Motor neuron (in vitro differentiated cells): ENCODE measurements around the gene ZNF236. TPM values are rescaled to one million over a fixed set of nuclear protein-coding genes. Genes with fewer than 3 reads are reported as not detected.
A peak's percentile ranks its signal among the peaks of the same experiment; 100 is the strongest.

ENCODE experiments used
- ATAC-seq, 8 experiments: fragments of 200-7000 bp; cut with Tn5 transposase; replicated peaks in 6 of 8; 2 replicates each; pipeline ENCODE4 v1.8.0; 2021; ENCODE audit warnings: mild to moderate bottlenecking in 8 of 8, moderate library complexity in 8 of 8
- H3K27ac ChIP-seq, 2 donors: fragments of 250-450 bp; sonication (Bioruptor Pico); 2 replicates each; pipeline ENCODE4 v1.9.0; 2021; ENCODE audit warnings: antibody characterized with exemption in 2 of 2, mild to moderate bottlenecking in 2 of 2, moderate library complexity in 1 of 2
- H3K4me1 ChIP-seq, 2 donors: fragments of 250-450 bp; sonication (Bioruptor Pico); replicated peaks in 1 of 2; 2 replicates each; pipeline ENCODE4 v1.6.1; 2021; ENCODE audit warnings: antibody characterized with exemption in 2 of 2, mild to moderate bottlenecking in 2 of 2, moderate library complexity in 1 of 2
- H3K4me3 ChIP-seq, 5 donors: fragments of 250-450 bp; sonication (Bioruptor Pico); 2 replicates each; pipeline ENCODE4 v1.9.0; 2021; ENCODE audit warnings: antibody characterized with exemption in 5 of 5, mild to moderate bottlenecking in 5 of 5, moderate library complexity in 4 of 5
- WGBS, 10 experiments: fragments of 450-650 bp; shearing (Covaris generic); methylation state at CpG; one replicate each; pipeline ENCODE4 v1.0.0; 2022; 5-methylcytosine and 5-hydroxymethylcytosine counted together
- in situ Hi-C, 9 experiments: fragments of 400-800 bp; cut with MboI; loops; one replicate each; pipeline ENCODE4 v1.15.0; 2021; ENCODE audit warnings: low sequenced_read_pairs in 9 of 9, low pct_unique_long_range_greater_than_20kb in 2 of 9; ENCODE audit not compliant: unreplicated experiment in 9 of 9
- total RNA-seq, 8 experiments: library from RNA; unstranded; fragments of 300-600 nt; gene quantifications; 2 replicates each; pipeline versions ENCODE4 v1.2.3 to v1.2.4, GENCODE V29; 2022

The ZNF236 gene
- total RNA-seq, 8 experiments from 2014 or later, result 4.2 to 18.7 (median 11.0) TPM

- no peaks in the 10 kb centered on the region for H3K4me1 ChIP-seq
- 71 to 100% (median 90%) methylated on average over 1 to 6 of the region's 10 CpGs; no CpG with 5 or more reads in 5 of the 10 experiments for WGBS, 10 experiments
- no peak overlapping the region for H3K27ac ChIP-seq
- no peak for ATAC-seq
- H3K4me3 ChIP-seq, result no peak overlapping the region
- in situ Hi-C loops, result no loop called here
Observed at GRCh38 chr18:76908277-76908676, 85.9 kb downstream of the ZNF236 start.

- no peak overlapping the region for H3K4me3 ChIP-seq
- in situ Hi-C loops, result no loop called here
- no peaks in the 10 kb centered on the region for H3K4me1 ChIP-seq
- peak in 1 of 8 experiments; percentile 60 for ATAC-seq
- H3K27ac ChIP-seq, result no peak overlapping the region
- WGBS, 10 experiments, result 17 to 100% (median 100%) methylated on average over 1 to 4 of the region's 4 CpGs
Observed at GRCh38 chr18:76909439-76909838, 87.1 kb downstream of the ZNF236 start.

GRCh38 chr18:76911440-76911839, 89.1 kb downstream of the ZNF236 start:
- WGBS, 10 experiments, result 93 to 100% (median 96%) methylated on average over 1 to 7 of the region's 7 CpGs; no CpG with 5 or more reads in 2 of the 10 experiments
- no peak for ATAC-seq
- in situ Hi-C loops, result no loop called here

DNA sequence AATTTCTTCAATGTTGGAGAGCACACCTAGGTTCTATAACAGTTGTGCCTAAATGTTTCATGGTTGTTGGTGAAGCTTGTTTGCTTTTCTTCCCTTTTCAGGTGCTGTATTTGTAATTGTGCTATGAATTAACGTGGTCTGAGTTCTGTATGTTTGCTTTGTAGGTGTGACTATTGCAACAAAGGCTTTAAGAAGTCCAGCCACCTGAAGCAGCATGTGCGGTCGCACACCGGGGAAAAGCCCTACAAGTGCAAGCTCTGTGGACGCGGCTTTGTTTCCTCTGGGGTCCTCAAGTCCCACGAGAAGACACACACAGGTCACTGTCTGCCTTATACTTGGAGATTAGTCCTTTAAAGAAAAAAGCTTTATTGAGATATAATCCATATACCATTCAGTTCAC, 91.2 kb downstream of the ZNF236 start:
- H3K27ac ChIP-seq, result no peak overlapping the region
- no peak for ATAC-seq
- no peaks in the 10 kb centered on the region for H3K4me1 ChIP-seq
- in situ Hi-C loops, result no loop called here
- no peak overlapping the region for H3K4me3 ChIP-seq
- 63 to 95% (median 89%) methylated on average over 1 to 7 of the region's 7 CpGs; no CpG with 5 or more reads in 1 of the 10 experiments for WGBS, 10 experiments

More at GRCh38 chr18:76911440-76911839, 89.1 kb downstream of the ZNF236 start:
- H3K4me3 ChIP-seq, result no peak overlapping the region
- no peaks in the 10 kb centered on the region for H3K4me1 ChIP-seq
- no peak overlapping the region for H3K27ac ChIP-seq

- no peaks in the 10 kb centered on the region for H3K4me1 ChIP-seq
- H3K4me3 ChIP-seq, result no peak overlapping the region
- ATAC-seq, result no peak
- in situ Hi-C loops, result no loop called here
- H3K27ac ChIP-seq, result no peak overlapping the region
- 56 to 100% (median 91%) methylated on average over 1 to 7 of the region's 8 CpGs for WGBS, 10 experiments
Observed at GRCh38 chr18:76914314-76914713, 92.0 kb downstream of the ZNF236 start.

GRCh38 chr18:76914796-76915195, 92.4 kb downstream of the ZNF236 start:
- Histone ChIP-seq H3K27ac (no peak overlapping the region), H3K4me3 (no peak overlapping the region), H3K4me1 (no peaks in the 10 kb centered on the region)
- no peak for ATAC-seq
- in situ Hi-C loops, result no loop called here
- 50 to 96% (median 70%) methylated on average over 1 to 3 of the region's 3 CpGs; no CpG with 5 or more reads in 2 of the 10 experiments for WGBS, 10 experiments

GRCh38 chr18:76915456-76915855, 93.1 kb downstream of the ZNF236 start:
- ATAC-seq, result no peak
- Histone ChIP-seq H3K4me3 (no peak overlapping the region), H3K4me1 (no peaks in the 10 kb centered on the region), H3K27ac (no peak overlapping the region)
- WGBS, 10 experiments, result 75 to 100% (median 88%) methylated on average over 1 to 5 of the region's 5 CpGs; no CpG with 5 or more reads in 2 of the 10 experiments
- in situ Hi-C loops, result no loop called here

DNA sequence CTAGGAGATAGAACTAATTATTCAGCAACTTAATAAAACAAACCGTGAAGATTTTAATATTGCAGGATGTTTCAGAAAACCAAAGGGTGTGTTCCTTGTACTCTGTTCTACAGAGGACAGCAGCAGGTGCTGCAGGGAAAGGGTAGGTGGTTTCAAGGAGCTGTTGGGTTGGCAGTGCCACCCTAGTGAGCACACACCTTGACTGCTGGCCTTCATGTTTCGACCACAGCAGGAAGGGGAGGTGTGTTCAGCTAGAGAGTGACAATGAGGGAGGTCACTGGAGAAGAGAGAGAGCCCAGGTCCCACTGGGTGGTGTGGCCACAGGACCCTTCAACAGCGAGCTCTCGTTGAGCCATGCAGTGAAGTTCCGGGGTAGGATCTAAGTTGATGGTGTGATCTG, 98.6 kb downstream of the ZNF236 start:
- H3K4me1 ChIP-seq, result no peaks in the 10 kb centered on the region
- H3K27ac ChIP-seq, result no peak overlapping the region
- 68 to 100% (median 93%) methylated on average over 1 to 3 of the region's 5 CpGs; no CpG with 5 or more reads in 4 of the 10 experiments for WGBS, 10 experiments
- in situ Hi-C loops, result no loop called here
- ATAC-seq, result no peak
- H3K4me3 ChIP-seq, result no peak overlapping the region

GRCh38 chr18:76922107-76922506, 99.8 kb downstream of the ZNF236 start:
- WGBS, 10 experiments, result 31 to 86% (median 50%) methylated on average over 1 to 9 of the region's 10 CpGs
- in situ Hi-C loops, result no loop called here
- ATAC-seq, result peak; percentile 77 to 99 (median 92)
- Histone ChIP-seq H3K27ac (no peak overlapping the region), H3K4me3 (no peak overlapping the region), H3K4me1 (no peaks in the 10 kb centered on the region)

- H3K4me3 ChIP-seq, result no peak overlapping the region
- no peak overlapping the region for H3K27ac ChIP-seq
- peak in 2 of 8 experiments; percentile 31 to 59 for ATAC-seq
- in situ Hi-C loops, result no loop called here
- WGBS, 10 experiments, result 25 to 93% (median 64%) methylated on average over 1 to 3 of the region's 3 CpGs; no CpG with 5 or more reads in 2 of the 10 experiments
- H3K4me1 ChIP-seq, result no peaks in the 10 kb centered on the region
Observed at GRCh38 chr18:76923485-76924085, 101.2 kb downstream of the ZNF236 start.

- Histone ChIP-seq H3K4me3 (no peak overlapping the region), H3K4me1 (no peaks in the 10 kb centered on the region), H3K27ac (no peak overlapping the region)
- WGBS, 10 experiments, result 80 to 100% (median 92%) methylated on average over 1 to 7 of the region's 8 CpGs
- in situ Hi-C loops, result no loop called here
- ATAC-seq, result no peak
Observed at GRCh38 chr18:76925501-76925900, 103.1 kb downstream of the ZNF236 start.

DNA sequence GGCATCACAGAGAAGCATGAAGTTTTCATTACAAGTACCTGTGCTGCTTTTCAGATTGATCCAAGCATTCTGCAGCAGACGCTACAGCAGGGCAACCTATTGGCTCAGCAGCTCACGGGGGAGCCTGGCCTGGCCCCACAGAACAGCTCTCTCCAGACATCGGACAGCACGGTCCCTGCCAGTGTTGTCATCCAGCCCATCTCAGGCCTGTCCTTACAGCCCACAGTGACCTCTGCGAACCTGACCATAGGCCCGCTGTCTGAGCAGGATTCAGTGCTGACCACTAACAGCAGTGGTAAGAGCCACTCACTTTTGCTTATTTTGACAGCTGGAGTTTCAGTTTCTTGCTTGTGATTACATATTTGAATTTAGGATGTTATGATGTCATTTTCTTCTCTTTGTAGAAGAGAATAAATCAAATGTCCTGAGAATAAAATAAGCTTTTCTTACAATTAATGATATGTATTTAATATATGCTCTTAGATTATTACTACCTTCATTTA, 104.9 kb downstream of the ZNF236 start:
- no peak overlapping the region for H3K4me3 ChIP-seq
- no peaks in the 10 kb centered on the region for H3K4me1 ChIP-seq
- in situ Hi-C loops, result no loop called here
- 60 to 100% (median 77%) methylated on average over 1 to 3 of the region's 6 CpGs; no CpG with 5 or more reads in 7 of the 10 experiments for WGBS, 10 experiments
- no peak for ATAC-seq
- H3K27ac ChIP-seq, result no peak overlapping the region

GRCh38 chr18:76928179-76928868, 106.0 kb downstream of the ZNF236 start:
- no peak overlapping the region for H3K4me3 ChIP-seq
- WGBS, 10 experiments, result 57 to 97% (median 89%) methylated on average over 1 to 9 of the region's 9 CpGs
- H3K4me1 ChIP-seq, result no peaks in the 10 kb centered on the region
- no peak overlapping the region for H3K27ac ChIP-seq
- ATAC-seq, result no peak
- in situ Hi-C loops, result no loop called here
